Rectal smooth muscle tissue (tissue), 1 donor: ENCODE data around the gene PIP4K2A.
"Not testable (repeated sequence)": the region's sequence is repeated elsewhere in the genome, so short reads cannot be mapped to it uniquely, and the experiment has no call there.

Experiments used
- H3K27ac ChIP-seq: one replicate; pipeline ENCODE4 v1.7.0; 2013; ENCODE audit warnings: low read depth, low read length, inconsistent platforms
- H3K27me3 ChIP-seq: one replicate; pipeline ENCODE4 v1.7.0; 2013; ENCODE audit warnings: low read length; ENCODE audit not compliant: control insufficient read depth, insufficient read depth
- H3K36me3 ChIP-seq: one replicate; pipeline ENCODE4 v1.7.0; 2013; ENCODE audit warnings: low read length; ENCODE audit not compliant: control insufficient read depth, insufficient read depth
- H3K4me1 ChIP-seq: one replicate; pipeline ENCODE4 v1.7.0; 2013; ENCODE audit warnings: low read length; ENCODE audit not compliant: control insufficient read depth, insufficient read depth
- H3K4me3 ChIP-seq: one replicate; pipeline ENCODE4 v1.7.0; 2013; ENCODE audit warnings: low read length
- H3K9ac ChIP-seq: one replicate; pipeline ENCODE4 v1.7.0; 2013; ENCODE audit warnings: low read length

Gene PIP4K2A

DNA sequence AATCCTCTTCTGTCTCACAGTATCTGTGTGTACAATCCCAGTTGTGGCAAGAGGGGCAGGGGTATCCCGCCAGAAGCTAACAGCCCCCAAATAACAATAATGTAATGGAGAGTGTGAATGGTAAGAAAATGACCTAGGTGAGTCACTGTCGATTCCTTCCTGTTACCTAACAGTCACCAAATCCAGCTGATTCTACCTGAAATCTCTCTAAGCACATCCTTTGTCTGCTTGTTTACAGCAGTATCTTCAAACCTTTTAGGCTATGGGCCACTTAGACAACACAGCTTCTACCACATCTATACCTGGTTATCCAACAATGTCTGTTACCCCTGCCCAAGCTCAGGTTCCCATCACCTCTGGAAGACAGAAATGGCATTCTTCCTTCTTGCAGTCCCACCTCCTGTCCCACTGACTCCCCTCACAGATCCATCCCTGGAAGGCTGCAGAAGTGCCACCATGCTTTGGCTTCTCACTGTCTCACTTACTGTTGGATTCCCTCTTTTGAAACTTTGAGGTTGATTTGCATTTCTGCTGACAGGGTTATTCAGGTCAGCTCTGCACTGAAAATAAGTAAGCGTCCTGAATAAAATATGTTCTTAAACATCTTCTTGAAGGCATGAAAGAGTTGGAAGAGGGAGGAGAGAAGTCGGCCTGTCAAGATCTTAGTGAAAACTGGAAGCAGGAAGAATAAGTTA lies 13.1 kb downstream of the PIP4K2A start:
- no peaks in the 10 kb centered on the region for H3K27me3 ChIP-seq
- H3K36me3 ChIP-seq: no peaks in the 10 kb centered on the region
- no peak overlapping the region for H3K4me3 ChIP-seq
- H3K9ac ChIP-seq: no peak overlapping the region
- H3K27ac ChIP-seq: no peak overlapping the region
- H3K4me1 ChIP-seq: no peaks in the 10 kb centered on the region

GRCh38 chr10:22700489-22700888 lies 13.9 kb downstream of the PIP4K2A start:
- no peak overlapping the region for H3K27ac ChIP-seq

GRCh38 chr10:22699976-22700375 lies 14.4 kb downstream of the PIP4K2A start:
- Histone ChIP-seq H3K36me3 (no peaks in the 10 kb centered on the region), H3K4me3 (no peak overlapping the region), H3K27ac (no peak overlapping the region), H3K9ac (no peak overlapping the region), H3K27me3 (no peaks in the 10 kb centered on the region), H3K4me1 (no peaks in the 10 kb centered on the region)

More at GRCh38 chr10:22700489-22700888, 13.9 kb downstream of the PIP4K2A start:
- Histone ChIP-seq H3K36me3 (no peaks in the 10 kb centered on the region), H3K27me3 (no peaks in the 10 kb centered on the region), H3K4me1 (no peaks in the 10 kb centered on the region), H3K4me3 (no peak overlapping the region), H3K9ac (no peak overlapping the region)

GRCh38 chr10:22698941-22699440 lies 15.4 kb downstream of the PIP4K2A start:
- H3K27ac ChIP-seq: no peak overlapping the region
- no peaks in the 10 kb centered on the region for H3K27me3 ChIP-seq

DNA sequence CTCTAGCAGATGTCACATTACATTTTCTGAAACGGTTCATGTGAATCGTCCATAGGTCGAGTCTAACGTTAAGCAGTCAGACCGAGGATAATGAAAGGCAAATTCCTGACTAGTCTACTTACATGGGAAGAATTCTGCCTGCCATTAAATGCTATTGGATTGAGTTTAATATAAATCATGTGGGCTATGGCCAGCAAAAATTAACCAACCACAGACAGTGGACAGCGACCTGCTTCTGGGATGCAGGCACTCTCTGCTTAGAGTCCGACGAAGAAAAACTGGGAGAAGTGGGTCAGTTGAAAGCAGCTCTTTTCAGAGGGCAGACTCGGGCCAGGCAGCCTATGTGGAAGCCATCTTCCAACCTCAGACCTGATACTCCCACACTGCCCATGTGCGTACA lies 16.6 kb downstream of the PIP4K2A start:
- no peaks in the 10 kb centered on the region for H3K4me1 ChIP-seq
- no peak overlapping the region for H3K27ac ChIP-seq

More at GRCh38 chr10:22698941-22699440, 15.4 kb downstream of the PIP4K2A start:
- Histone ChIP-seq H3K4me1 (no peaks in the 10 kb centered on the region), H3K4me3 (no peak overlapping the region), H3K36me3 (no peaks in the 10 kb centered on the region), H3K9ac (no peak overlapping the region)

DNA sequence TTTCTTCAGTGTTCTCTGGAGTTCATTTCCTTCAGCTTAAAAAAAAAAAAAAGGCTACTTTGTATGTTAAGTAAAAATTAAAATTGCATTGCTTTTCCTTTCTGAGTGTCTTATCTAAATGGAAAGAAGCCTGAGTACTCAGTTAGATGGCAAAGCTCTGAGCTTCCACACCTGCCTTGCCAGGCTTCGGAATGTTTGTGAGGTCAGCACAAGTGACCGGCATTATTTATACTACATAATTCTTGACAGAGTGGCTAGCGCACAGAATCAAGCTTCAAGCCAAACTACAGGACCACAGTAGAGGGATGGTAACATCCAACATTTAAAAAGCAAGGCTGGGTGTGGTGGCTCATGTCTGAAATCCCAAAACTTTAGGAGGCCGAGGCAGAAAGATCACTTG lies 17.3 kb downstream of the PIP4K2A start:
- Histone ChIP-seq H3K4me1 (no peaks in the 10 kb centered on the region), H3K4me3 (no peak overlapping the region), H3K27me3 (no peaks in the 10 kb centered on the region), H3K36me3 (no peaks in the 10 kb centered on the region), H3K9ac (no peak overlapping the region), H3K27ac (no peak overlapping the region)

More for the DNA sequence above, 16.6 kb downstream of the PIP4K2A start:
- H3K36me3 ChIP-seq: no peaks in the 10 kb centered on the region
- H3K27me3 ChIP-seq: no peaks in the 10 kb centered on the region
- H3K9ac ChIP-seq: no peak overlapping the region
- no peak overlapping the region for H3K4me3 ChIP-seq

GRCh38 chr10:22693860-22694259 lies 20.5 kb downstream of the PIP4K2A start:
- Histone ChIP-seq H3K27ac (no peak overlapping the region), H3K9ac (no peak overlapping the region), H3K36me3 (no peaks in the 10 kb centered on the region), H3K4me1 (no peaks in the 10 kb centered on the region), H3K4me3 (no peak overlapping the region), H3K27me3 (no peaks in the 10 kb centered on the region)

GRCh38 chr10:22693371-22693784 lies 21.0 kb downstream of the PIP4K2A start:
- H3K27ac ChIP-seq: no peak overlapping the region
- no peaks in the 10 kb centered on the region for H3K36me3 ChIP-seq
- H3K27me3 ChIP-seq: no peaks in the 10 kb centered on the region
- H3K4me1 ChIP-seq: no peaks in the 10 kb centered on the region
- H3K9ac ChIP-seq: no peak overlapping the region
- H3K4me3 ChIP-seq: no peak overlapping the region

- H3K36me3 ChIP-seq, H3K27me3 ChIP-seq, H3K4me1 ChIP-seq, H3K9ac ChIP-seq, H3K4me3 ChIP-seq, H3K27ac ChIP-seq: not testable (repeated sequence)
Observed at GRCh38 chr10:22692119-22692518, 22.3 kb downstream of the PIP4K2A start.

- Histone ChIP-seq H3K9ac (no peak overlapping the region), H3K36me3 (no peaks in the 10 kb centered on the region), H3K4me1 (no peaks in the 10 kb centered on the region), H3K4me3 (no peak overlapping the region), H3K27me3 (no peaks in the 10 kb centered on the region), H3K27ac (no peak overlapping the region)
Observed at GRCh38 chr10:22690614-22691431, 23.6 kb downstream of the PIP4K2A start.

DNA sequence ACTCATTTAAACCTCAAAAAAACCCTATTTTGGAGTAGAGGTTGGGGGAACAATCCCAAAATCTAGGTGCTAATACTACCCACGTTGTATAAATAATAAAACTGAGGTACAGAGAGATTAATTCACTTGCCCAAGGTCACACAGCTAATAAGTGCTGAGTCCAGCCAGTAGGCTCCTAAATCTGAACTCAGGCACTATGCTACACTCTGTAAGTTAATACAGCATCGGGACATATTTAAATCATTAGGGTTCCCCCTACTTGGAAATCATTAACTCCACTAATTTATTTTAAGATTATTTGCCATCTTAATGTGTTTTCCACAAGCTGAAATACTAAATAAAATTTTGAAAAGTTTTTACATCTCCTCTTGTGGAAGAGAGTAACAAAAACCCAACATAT lies 24.2 kb downstream of the PIP4K2A start:
- Histone ChIP-seq H3K36me3 (no peaks in the 10 kb centered on the region), H3K27me3 (no peaks in the 10 kb centered on the region), H3K9ac (no peak overlapping the region), H3K4me1 (no peaks in the 10 kb centered on the region), H3K27ac (no peak overlapping the region), H3K4me3 (no peak overlapping the region)

DNA sequence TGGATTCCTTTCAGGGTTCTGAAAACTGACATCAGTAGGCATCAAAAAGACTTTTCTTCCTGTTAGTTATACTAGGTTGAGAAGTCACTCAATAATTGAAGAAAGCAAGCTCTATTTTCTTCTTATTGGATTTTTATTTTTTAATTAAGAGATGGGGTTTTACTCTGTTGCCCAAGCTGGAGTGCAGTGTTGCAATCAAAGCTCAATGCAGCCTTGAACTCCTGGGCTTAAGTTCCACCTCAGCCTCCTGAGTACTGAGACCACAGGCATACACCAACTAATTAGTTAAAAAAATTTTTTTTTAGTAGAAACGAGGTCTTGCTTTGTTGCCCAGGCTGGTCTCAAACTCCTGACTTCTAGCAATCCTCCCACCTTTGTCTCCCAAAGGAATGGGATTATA lies 28.0 kb downstream of the PIP4K2A start:
- Histone ChIP-seq H3K27me3 (no peaks in the 10 kb centered on the region), H3K4me1 (peaks cover 6% of the 10 kb centered on the region), H3K9ac (no peak overlapping the region), H3K27ac (no peak overlapping the region), H3K36me3 (no peaks in the 10 kb centered on the region), H3K4me3 (no peak overlapping the region)
